Measurements from ENCODE around the gene GALNT17. TPM values are rescaled to one million over a fixed set of nuclear protein-coding genes. Genes with fewer than 3 reads are reported as not detected.

Gene GALNT17
- total RNA-seq, 2 experiments from 2014 or later = not detected

GRCh38 chr7:71327946-71328345 is 196.0 kb downstream of the GALNT17 start:
- Mint-ChIP-seq H3K4me3 (no peak overlapping the region), H3K4me1 (no peaks in the 10 kb centered on the region), H3K27ac (no peak overlapping the region), H3K27me3 (no peaks in the 10 kb centered on the region), H3K9me3 (ENCODE audit: low read depth) (peaks cover 11% of the 10 kb centered on the region), H3K36me3 (no peaks in the 10 kb centered on the region)
- no peak for ATAC-seq
- DNase-seq = no peak
- CTCF ChIA-PET = no interaction called here

GRCh38 chr7:71329030-71329660 is 197.2 kb downstream of the GALNT17 start:
- no peak overlapping the region for H3K4me3 Mint-ChIP-seq
- no peak for DNase-seq
- no peak overlapping the region for H3K27ac Mint-ChIP-seq
- CTCF ChIA-PET = no interaction called here
- no peak for ATAC-seq
- peaks cover 8% of the 10 kb centered on the region for H3K9me3 Mint-ChIP-seq (ENCODE audit: low read depth)
- no peaks in the 10 kb centered on the region for H3K4me1 Mint-ChIP-seq
- no peaks in the 10 kb centered on the region for H3K27me3 Mint-ChIP-seq
- H3K36me3 Mint-ChIP-seq = no peaks in the 10 kb centered on the region

- H3K4me3 Mint-ChIP-seq = no peak overlapping the region
Measured at GRCh38 chr7:71332207-71332606, 200.3 kb downstream of the GALNT17 start.

GRCh38 chr7:71334541-71334940 is 202.6 kb downstream of the GALNT17 start:
- ATAC-seq = no peak
- Mint-ChIP-seq H3K9me3 (ENCODE audit: low read depth) (peaks cover 16% of the 10 kb centered on the region), H3K36me3 (no peaks in the 10 kb centered on the region), H3K27ac (no peak overlapping the region), H3K4me1 (no peaks in the 10 kb centered on the region), H3K4me3 (no peak overlapping the region), H3K27me3 (no peaks in the 10 kb centered on the region)
- CTCF ChIA-PET = no interaction called here
- DNase-seq = no peak

More at GRCh38 chr7:71332207-71332606, 200.3 kb downstream of the GALNT17 start:
- H3K4me1 Mint-ChIP-seq = no peaks in the 10 kb centered on the region
- ATAC-seq (no peak), DNase-seq (no peak)
- peaks cover 14% of the 10 kb centered on the region for H3K9me3 Mint-ChIP-seq (ENCODE audit: low read depth)
- H3K27ac Mint-ChIP-seq = no peak overlapping the region
- no peaks in the 10 kb centered on the region for H3K27me3 Mint-ChIP-seq
- CTCF ChIA-PET = no interaction called here
- no peaks in the 10 kb centered on the region for H3K36me3 Mint-ChIP-seq

GRCh38 chr7:71338866-71339265 is 206.9 kb downstream of the GALNT17 start:
- H3K27ac Mint-ChIP-seq = no peak overlapping the region
- no peak overlapping the region for H3K4me3 Mint-ChIP-seq
- H3K9me3 Mint-ChIP-seq (ENCODE audit: low read depth) = peaks cover 19% of the 10 kb centered on the region
- CTCF ChIA-PET = no interaction called here
- no peaks in the 10 kb centered on the region for H3K36me3 Mint-ChIP-seq
- no peaks in the 10 kb centered on the region for H3K4me1 Mint-ChIP-seq
- DNase-seq (no peak), ATAC-seq (no peak)
- H3K27me3 Mint-ChIP-seq = no peaks in the 10 kb centered on the region

- no peaks in the 10 kb centered on the region for H3K27me3 Mint-ChIP-seq
- no peaks in the 10 kb centered on the region for H3K36me3 Mint-ChIP-seq
- no peaks in the 10 kb centered on the region for H3K4me1 Mint-ChIP-seq
- CTCF ChIA-PET = no interaction called here
- DNase-seq (no peak), ATAC-seq (no peak)
- no peak overlapping the region for H3K4me3 Mint-ChIP-seq
- H3K9me3 Mint-ChIP-seq (ENCODE audit: low read depth) = peaks cover 24% of the 10 kb centered on the region
- H3K27ac Mint-ChIP-seq = no peak overlapping the region
Measured at GRCh38 chr7:71339924-71340323, 208.0 kb downstream of the GALNT17 start.

GRCh38 chr7:71342202-71342601 is 210.3 kb downstream of the GALNT17 start:
- no peak for DNase-seq
- CTCF ChIA-PET = no interaction called here
- H3K4me3 Mint-ChIP-seq = no peak overlapping the region

GRCh38 chr7:71343039-71343438 is 211.1 kb downstream of the GALNT17 start:
- Mint-ChIP-seq H3K4me3 (no peak overlapping the region), H3K27me3 (no peaks in the 10 kb centered on the region), H3K27ac (no peak overlapping the region), H3K4me1 (no peaks in the 10 kb centered on the region), H3K36me3 (no peaks in the 10 kb centered on the region), H3K9me3 (ENCODE audit: low read depth) (peaks cover 21% of the 10 kb centered on the region)
- ATAC-seq (no peak), DNase-seq (no peak)
- CTCF ChIA-PET = no interaction called here

More at GRCh38 chr7:71342202-71342601, 210.3 kb downstream of the GALNT17 start:
- no peaks in the 10 kb centered on the region for H3K4me1 Mint-ChIP-seq
- ATAC-seq = no peak
- H3K9me3 Mint-ChIP-seq (ENCODE audit: low read depth) = peaks cover 21% of the 10 kb centered on the region
- H3K27ac Mint-ChIP-seq = no peak overlapping the region
- H3K27me3 Mint-ChIP-seq = no peaks in the 10 kb centered on the region
- H3K36me3 Mint-ChIP-seq = no peaks in the 10 kb centered on the region

GRCh38 chr7:71343892-71344291 is 211.9 kb downstream of the GALNT17 start:
- DNase-seq (no peak), ATAC-seq (no peak)
- CTCF ChIA-PET = no interaction called here
- H3K4me1 Mint-ChIP-seq = no peaks in the 10 kb centered on the region
- no peaks in the 10 kb centered on the region for H3K36me3 Mint-ChIP-seq
- H3K27ac Mint-ChIP-seq = no peak overlapping the region
- peaks cover 22% of the 10 kb centered on the region for H3K9me3 Mint-ChIP-seq (ENCODE audit: low read depth)
- H3K4me3 Mint-ChIP-seq = no peak overlapping the region
- no peaks in the 10 kb centered on the region for H3K27me3 Mint-ChIP-seq

- no peaks in the 10 kb centered on the region for H3K4me1 Mint-ChIP-seq
- no peaks in the 10 kb centered on the region for H3K27me3 Mint-ChIP-seq
- no peak for DNase-seq
- ATAC-seq = no peak
- H3K36me3 Mint-ChIP-seq = no peaks in the 10 kb centered on the region
- no peak overlapping the region for H3K4me3 Mint-ChIP-seq
- H3K27ac Mint-ChIP-seq = no peak overlapping the region
- H3K9me3 Mint-ChIP-seq (ENCODE audit: low read depth) = peaks cover 23% of the 10 kb centered on the region
- CTCF ChIA-PET = no interaction called here
Measured at GRCh38 chr7:71345117-71345884, 213.4 kb downstream of the GALNT17 start.

GRCh38 chr7:71348821-71349681 is 217.1 kb downstream of the GALNT17 start:
- no peak overlapping the region for H3K4me3 Mint-ChIP-seq
- CTCF ChIA-PET = no interaction called here
- no peaks in the 10 kb centered on the region for H3K4me1 Mint-ChIP-seq
- H3K27me3 Mint-ChIP-seq = no peaks in the 10 kb centered on the region
- peaks cover 21% of the 10 kb centered on the region for H3K9me3 Mint-ChIP-seq (ENCODE audit: low read depth)
- DNase-seq (no peak), ATAC-seq (no peak)
- no peak overlapping the region for H3K27ac Mint-ChIP-seq
- no peaks in the 10 kb centered on the region for H3K36me3 Mint-ChIP-seq

GRCh38 chr7:71349682-71350481 is 217.9 kb downstream of the GALNT17 start:
- CTCF ChIA-PET = no interaction called here
- Mint-ChIP-seq H3K27ac (no peak overlapping the region), H3K36me3 (no peaks in the 10 kb centered on the region), H3K4me3 (no peak overlapping the region), H3K9me3 (ENCODE audit: low read depth) (peaks cover 14% of the 10 kb centered on the region), H3K27me3 (no peaks in the 10 kb centered on the region), H3K4me1 (no peaks in the 10 kb centered on the region)
- DNase-seq (no peak), ATAC-seq (no peak)

- no peak for DNase-seq
- no peaks in the 10 kb centered on the region for H3K4me1 Mint-ChIP-seq
- peaks cover 12% of the 10 kb centered on the region for H3K9me3 Mint-ChIP-seq (ENCODE audit: low read depth)
- CTCF ChIA-PET = no interaction called here
- H3K27ac Mint-ChIP-seq = no peak overlapping the region
- ATAC-seq = no peak
- no peaks in the 10 kb centered on the region for H3K27me3 Mint-ChIP-seq
- H3K36me3 Mint-ChIP-seq = no peaks in the 10 kb centered on the region
- no peak overlapping the region for H3K4me3 Mint-ChIP-seq
Measured at GRCh38 chr7:71350680-71351079, 218.7 kb downstream of the GALNT17 start.

All from activated CD8-positive, alpha-beta memory T cell treated with anti-CD3 and anti-CD28 coated beads, Interleukin-2, amount 10 ng/mL, durations not matched to agents 7 days and 5 days (primary cell).